NCI-H1417 (cell line): ENCODE data around the gene AKT3.
A peak's percentile ranks its signal among the peaks of the same experiment; 100 is the strongest.
"Not testable (repeated sequence)": the region's sequence is repeated elsewhere in the genome, so short reads cannot be mapped to it uniquely, and the experiment has no call there.

Experiments
- DNase-seq, 3 experiments: peaks; one replicate each; lab custom pipeline; 2025; lab: John Stamatoyannopoulos, UW

The AKT3 gene

DNA sequence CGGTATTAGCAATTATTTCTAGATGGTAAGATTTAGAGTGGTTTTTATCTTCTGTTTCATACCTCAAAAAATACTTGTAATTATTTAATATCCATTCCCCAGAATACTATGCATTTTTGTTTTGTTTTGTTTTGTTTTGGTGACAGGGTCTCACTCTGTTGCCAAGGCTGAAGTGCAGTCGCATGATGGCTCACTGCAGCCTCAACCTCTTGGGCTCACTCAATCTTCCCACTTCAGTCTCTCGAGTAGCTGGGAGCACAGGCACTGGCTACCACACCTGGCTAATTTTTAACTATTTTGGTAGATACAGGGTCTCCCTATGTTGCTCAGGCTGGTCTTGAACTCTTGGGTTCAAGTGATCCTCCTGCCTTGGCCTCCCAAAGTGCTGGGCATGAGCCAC, 252.7 kb downstream of the AKT3 start:
- no peak for DNase-seq

DNA sequence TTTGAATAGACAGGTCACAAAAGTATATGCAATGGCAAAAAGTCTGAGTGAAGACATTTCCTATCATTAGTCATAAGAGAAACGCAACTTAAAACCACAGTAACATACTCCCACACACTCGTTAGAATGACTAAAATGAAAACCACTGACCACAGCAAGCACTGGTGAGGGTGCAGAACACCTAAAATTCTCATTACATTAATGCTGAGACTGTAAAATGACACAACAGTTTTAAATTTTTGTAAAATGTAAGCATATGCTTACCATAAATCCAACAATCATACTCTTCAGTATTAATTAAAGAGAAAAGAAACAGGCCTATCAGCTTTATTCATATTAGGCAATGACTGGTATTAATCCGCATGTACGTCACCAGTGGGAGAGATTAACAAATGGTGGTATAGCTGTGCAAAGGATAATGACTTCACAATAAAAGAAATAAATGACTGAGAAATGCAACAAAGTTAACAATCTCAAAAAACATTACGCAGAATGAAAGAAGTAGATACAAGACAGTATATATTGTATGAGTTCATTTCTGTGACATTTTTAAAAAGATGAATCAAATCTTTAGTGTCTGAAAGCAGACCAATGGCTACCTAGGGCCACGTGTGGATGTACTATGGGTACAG, 253.5 kb downstream of the AKT3 start:
- DNase-seq, result no peak

DNA sequence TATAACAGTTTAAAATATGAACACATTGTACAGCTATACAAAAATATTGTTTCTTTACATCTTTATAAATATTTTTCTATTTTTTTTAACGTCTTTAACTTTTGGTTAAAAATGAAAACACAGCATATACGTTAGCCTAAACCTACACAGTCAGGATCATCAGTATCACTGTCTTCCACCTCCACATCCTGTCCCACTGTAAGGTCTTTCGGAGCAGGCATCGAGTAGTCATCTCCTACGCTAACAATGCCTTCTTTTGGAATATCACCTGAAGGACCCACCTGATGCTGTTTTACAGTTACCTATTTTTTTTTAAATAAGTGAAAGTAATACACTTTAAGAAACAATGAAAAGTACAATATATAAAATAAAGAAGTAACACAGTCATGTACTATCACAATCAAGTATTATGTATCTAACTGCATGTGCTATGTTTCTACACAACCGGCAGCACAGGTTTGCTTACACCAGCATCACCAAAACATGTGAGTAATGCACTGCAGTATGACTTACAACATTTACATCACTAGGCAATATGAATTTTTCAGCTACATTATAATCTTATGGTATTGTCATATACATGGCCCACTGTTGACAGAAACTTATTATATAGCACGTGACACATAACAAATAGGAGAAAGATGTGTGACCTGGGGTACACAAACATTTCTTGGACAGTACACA, 254.4 kb downstream of the AKT3 start:
- no peak for DNase-seq

DNA sequence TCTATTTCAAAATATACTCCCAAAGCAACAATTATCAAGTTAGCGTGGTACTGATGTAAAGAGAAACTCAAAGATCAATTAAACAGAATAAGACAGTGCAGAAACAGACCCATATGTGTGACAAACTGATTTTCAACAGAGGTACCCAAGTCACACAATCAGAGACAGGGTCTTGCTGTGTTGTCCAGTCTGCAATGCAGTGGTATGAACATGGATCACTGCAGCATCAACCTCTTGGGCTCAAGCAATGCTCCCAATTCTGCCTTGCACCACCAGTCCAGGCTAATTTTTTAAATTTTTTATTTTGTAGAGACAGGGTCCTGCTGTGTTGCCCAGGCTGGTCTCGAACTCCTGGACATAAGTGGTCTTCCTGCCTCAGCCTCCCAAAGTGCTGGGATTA, 255.6 kb downstream of the AKT3 start:
- DNase-seq, result no peak

DNA sequence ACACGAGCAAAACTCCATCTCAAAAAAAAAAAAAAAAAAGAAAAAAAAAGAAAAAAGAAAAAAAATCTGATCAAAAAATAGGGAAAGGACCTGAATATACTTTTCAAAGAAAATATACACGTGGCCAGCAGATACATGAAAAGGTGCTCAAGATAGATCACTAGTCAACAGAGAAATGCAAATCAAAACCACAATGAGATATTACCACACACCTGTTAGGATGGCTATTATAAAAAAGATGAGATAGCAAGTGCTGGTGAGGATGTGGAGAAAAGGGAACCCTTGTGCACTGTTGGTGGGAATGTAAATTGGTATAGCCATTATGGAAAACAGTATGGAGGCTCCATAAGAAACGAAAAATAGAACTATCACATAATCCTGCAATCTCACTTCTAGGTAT, 260.8 kb downstream of the AKT3 start:
- not testable (repeated sequence) for DNase-seq

DNA sequence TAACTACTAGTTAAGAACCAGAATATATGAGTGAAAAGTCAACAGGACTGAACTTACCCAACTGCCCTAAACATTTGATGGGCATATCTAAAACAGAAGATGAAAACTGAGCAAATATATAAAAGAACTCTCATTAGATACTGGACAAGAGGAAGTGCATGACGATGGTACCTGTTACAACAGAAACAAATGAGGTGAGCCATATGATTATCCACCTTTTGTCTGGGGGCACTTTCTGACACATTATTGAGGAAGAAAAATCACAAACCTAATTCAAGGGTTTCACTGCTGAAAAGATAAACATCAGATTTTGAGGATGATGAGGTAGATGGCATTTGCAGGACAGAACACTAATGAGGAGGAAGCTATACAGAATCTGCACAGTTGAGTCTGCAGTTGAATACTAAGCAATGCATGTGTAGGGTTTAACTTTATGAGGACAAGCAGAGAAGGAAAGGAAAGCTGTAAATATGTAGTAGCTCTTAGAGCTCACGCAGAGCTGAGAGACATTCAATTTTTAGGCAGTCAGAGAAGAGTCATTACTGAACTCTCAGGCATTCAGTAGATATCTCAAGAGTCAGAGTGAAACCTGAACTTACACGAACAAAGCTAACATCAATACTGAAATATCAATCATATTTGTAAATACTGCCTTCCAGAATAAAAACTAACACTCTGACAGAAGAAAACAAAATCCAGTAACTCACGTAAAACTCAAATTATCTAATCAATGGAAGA, 262.1 kb downstream of the AKT3 start:
- no peak for DNase-seq

DNA sequence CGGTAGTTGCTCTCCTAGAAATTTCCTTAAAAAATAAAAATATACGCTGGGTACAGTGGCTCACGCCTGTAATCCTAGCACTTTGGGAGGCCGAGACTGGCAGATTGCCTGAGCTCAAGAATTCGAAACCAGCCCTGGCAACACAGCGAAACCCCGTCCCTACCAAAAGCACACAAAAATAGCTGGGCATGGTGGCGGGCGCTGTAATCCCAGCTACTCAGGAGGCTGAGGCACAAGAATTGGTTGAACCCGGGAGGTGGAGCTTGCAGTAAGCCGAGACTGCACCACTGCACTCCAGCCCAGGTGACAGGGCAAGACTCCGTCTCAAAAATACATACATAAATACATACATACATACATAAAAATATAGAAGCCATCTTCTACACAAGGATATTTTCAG, 262.8 kb downstream of the AKT3 start:
- DNase-seq, result no peak

DNA sequence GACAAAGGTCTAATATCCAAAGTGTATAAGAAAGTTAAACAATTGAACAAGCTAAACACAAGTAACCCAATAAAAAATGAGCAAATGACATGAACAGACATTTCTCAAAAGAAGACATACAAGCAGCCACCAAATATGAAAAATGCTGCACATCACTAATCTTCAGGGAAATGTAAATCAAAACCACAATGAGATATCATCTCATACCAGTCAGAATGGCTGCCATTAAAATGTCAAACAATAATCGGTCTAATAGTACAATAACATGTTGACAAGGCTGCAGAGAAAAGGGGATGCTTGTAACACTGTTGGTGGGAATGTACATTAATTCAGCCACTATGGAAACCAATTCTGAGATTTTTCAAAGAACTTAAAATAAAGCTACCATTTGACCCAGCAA, 264.1 kb downstream of the AKT3 start:
- no peak for DNase-seq

DNA sequence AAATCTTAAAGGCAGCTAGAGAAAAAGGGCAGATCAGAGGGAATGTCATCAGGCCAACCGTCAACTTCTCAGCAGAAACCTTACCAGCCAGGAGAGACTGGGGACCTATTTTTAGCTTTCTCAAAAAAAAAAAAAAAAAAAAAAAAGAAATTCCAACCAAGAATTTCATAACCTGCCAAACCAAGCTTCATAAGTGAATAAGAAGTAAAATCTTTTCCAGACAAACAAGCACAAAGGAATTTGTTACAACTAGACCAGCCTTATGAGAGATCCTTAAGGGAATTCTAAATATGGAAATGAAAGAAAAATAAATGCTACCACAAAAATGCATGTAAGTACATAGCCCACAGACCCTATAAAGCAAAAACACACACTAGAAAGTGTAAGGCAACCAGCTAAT, 267.7 kb downstream of the AKT3 start:
- peak in 1 of 3 experiments; percentile 2 for DNase-seq

DNA sequence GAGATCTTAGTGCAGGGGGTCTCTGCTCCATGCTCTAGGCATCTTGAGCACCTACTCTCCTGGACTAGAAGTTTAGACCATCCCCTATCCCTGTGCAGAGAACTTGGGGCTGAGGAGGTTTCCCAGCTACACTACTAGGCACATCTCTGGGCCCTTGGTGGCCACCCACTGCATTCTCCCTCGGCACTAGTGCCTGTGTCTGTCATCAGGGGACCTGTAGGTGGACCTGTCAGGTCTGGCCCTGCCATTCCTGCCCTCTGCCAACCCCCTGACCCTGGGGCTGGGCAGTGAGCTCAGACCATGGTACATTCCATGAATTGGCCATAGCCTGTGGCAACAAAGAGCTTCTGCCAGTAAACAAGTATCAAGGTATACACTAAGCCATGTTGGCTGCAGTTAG, 269.1 kb downstream of the AKT3 start:
- no peak for DNase-seq

DNA sequence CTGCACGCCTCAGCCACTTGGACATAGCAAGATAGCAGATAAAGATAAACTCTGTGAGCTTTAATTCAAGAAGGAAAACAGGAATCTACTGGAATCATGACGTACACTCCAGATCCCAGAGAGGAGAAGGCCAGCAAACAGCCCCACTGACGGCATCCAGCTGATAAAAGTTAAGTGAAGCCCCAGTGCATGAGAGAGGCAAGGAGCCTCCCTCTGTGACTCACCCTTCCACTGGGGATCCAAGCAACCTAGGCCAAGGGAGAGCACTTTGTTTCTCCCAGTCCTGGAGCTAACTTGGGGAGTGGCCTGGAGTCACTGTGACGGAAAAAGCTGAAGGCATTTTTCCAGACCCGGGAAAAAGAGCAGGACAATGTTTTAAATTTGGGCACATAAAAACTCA, 270.0 kb downstream of the AKT3 start:
- no peak for DNase-seq

DNA sequence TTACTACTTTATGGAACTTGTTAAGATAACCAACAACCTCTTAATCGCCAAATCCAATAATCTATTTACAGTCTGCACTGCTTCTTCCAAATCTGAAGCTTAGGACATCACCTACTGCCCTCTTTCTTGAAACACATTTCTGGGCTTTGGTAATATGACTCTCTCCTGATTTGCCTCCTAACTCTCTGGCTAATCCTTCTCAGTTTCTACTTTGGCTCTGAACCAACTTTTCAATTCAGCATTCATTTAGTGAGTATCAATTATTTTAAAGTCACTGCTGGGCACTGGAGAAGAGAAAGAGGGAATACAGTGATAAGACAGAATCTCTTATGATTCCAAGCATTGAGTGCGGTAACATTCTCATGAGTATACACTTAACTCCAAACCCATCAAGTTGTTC, 275.0 kb downstream of the AKT3 start:
- DNase-seq, result peak in 1 of 3 experiments; percentile 62

DNA sequence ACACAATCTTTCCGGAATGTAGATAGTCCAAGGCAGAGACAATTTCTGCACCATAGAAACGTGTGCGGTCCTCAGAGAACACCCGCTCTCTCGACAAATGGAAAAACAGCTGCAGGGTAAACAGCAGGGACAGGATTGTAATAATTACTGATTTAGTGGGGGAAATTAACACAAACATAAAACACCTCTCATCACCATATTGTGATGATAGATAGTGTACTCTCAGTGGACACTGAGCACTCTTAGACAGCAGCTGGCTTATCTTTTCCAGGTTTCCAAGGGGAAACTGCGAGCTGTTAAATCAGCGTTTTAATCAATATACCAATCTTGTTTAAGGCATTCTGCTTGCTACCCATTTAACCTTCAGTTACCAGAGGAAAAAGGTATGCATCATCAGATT, 277.1 kb downstream of the AKT3 start:
- DNase-seq, result peak in 2 of 3 experiments; percentile 62 to 90

DNA sequence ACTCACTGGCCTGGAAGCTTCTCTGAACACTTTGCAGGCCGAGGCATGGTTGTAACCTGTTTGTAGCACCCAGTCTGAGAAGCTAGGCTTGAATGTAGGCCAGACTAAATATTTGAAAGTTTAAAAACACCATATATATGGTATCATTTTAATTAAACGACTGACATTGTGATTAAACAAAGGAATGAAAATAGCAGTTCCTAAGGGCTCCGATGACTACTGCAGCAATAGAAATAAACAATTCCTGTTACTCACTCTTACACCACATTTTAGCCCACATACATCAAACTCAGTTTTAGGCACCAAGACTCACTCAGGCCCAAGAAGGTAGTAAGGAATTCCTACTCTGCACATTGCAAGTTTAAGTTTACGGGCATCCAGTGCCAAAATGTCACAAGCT, 281.2 kb downstream of the AKT3 start:
- no peak for DNase-seq

DNA sequence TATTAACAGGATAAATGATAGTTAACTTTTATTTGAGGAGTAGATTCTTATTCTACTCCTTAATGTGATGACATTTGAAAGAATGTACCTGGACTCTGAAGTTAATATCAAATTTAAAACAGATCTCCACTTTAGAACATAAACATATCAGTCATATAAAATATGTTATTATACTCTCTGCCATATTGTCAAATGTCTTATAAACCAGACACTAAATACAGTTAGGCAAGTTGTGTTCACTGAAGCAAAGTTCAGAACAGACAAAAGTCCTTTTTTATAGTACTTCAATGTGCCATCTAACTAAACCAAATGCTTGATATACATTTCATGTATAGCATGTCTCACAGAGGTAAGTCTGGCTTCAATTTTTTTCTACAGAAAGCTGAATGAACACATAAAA, 285.2 kb downstream of the AKT3 start:
- DNase-seq, result no peak

DNA sequence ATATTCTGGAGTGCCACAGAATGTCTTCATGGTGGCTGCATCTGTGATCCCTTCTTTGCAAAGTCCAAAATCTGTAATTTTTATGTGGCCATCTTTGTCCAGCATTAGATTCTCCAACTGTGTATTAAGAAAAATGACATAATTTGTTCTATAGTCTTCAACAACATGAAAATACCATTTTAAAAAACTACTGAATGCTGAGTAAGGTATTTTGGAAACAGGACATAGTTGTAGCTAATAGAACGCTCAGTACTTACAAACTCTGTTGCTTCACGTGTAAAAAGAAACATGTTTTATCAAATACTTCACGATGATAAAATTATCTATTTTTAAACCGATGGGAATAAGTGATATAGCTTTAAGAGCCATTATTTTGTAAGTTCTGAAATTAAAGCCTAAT, 286.3 kb downstream of the AKT3 start:
- no peak for DNase-seq

DNA sequence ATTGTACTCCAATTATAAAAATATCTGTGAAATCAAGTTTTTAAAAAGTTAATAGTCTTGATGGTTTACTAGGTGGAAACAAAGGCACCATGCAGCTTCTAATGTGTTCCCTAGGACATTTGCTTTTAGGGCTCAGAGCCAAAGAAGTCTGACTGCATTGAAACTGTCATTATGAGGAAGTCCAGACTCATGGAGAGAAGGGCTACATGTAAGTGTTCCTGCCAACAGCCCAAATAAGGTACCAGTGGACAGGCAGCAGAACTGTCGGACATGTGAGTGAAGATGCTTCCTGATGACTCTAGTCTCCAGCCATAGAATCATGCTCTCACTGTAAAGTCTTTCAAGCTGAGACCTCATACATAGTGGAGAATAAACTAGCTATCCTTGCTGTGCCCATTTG, 287.6 kb downstream of the AKT3 start:
- no peak for DNase-seq

DNA sequence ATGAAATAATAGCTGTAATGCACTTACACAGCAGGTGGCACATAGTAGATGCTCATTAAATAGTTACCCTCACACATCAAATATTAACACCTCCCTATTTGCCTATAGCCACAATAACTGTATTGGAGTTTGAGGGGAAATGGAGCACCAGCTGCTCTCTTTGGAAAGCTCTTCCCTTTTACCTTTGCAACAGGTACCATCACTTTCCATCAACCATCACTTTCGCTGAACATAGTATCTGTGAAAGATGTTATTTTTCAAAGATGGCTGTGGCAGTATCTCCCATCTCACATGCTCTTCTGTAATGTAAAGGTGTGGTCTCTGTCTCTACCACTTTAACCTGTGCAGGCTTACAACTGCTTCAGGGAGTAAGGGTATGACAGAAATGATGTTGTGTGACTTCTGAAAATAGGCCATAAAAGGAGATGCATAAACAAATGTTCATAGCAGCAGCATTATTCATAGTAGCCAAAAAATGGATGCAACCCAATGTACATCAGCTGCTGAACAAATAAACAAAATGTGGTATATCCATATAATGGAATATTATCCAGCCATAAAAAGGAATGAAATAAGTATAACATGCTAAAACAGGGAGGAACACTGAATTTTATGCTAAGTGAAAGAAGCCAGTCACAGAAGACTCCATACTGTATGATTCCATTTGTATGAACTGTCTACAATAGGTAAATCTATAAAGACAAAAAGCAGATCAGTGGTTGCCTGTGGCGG, 288.3 kb downstream of the AKT3 start:
- no peak for DNase-seq

DNA sequence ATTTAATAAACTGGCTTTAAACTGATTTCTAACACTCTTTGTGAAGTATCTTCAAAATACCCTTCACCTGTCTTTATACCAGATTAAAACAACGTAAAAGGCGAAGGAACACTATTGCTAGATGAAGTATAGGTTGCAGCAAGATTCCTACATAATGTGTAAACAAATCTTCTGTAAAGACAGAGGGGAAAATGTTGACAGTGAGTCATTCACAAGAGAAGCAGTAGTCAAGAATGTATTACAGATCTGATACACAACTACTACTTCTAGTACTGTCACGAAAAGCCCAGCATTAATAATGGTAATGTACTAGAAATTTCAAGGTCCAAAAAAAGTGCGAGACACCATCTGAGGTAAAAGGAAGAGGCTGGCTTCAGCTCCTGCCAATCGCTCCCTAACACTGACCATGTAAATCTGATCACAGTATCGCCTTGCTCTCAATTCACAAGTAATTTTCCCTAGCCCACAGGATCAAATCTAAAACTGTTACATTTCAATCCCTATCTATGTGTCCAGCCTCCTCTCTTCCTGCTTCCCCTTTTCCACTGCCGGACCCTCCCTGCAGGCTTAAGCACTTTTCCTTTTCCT, 290.4 kb downstream of the AKT3 start:
- DNase-seq, result no peak

DNA sequence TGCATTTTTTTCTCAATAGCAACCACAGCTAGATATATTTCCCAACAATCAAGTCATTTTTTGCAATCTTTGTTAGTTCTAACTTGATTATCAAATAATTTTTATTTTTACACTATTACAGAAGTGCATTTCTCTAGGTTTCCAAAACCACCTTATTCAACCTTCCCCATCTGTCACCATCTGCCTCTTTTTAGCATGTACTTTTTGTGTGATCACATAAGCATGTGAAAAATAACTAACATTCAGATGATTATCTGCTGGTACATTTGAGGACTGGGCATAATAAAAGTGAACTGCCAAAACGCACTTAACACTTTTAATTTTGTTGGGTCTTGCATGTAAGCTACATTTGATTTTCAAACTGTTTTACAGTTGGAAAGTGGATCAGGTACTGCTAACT, 291.5 kb downstream of the AKT3 start:
- no peak for DNase-seq

DNA sequence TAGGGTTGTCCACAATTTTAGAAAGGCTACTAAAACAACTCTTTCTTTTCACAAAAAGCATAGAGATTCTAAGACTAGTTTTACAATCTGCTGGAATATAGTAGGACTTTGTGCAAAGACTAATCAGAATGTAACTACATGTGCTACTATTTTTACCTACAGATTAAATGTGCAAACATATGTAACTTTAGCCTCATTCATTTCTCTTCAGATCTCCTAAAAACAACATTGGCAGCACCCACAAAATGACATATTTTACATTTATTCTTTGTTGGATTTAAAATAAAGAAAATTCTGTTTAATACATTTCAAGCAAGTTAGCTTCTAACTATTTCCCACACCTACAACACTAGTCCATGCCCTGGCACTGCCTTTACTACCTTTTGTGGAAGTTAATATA, 292.2 kb downstream of the AKT3 start:
- DNase-seq, result no peak

DNA sequence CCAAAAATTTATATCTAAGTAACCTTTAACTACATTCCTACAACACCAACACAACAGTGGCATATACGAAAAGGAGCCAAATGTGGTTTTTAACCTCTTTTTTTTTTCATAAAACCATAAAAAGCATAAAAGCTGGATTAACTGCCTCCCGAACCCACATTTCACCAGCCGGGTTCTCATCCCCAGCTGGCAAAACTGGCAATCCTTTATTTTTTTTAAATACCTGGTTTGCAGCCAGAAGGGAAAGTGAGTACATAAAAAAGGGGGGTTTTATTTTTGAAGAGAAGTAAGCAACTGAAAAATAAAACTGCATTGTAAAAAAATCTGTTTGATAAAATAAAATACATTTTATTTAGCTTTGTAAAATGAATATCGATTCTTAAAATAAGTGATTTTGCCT, 295.4 kb downstream of the AKT3 start:
- DNase-seq, result no peak
